Measurements from ENCODE around the gene APH1A.
A peak's percentile ranks its signal among the peaks of the same experiment; 100 is the strongest.

The APH1A gene

GRCh38 chr1:150271291-150271959 lies 2.6 kb upstream of the APH1A start:
- Histone ChIP-seq H3K36me3 (ENCODE audit: control insufficient read depth, insufficient read depth, low read length) (peaks cover 5% of the 10 kb centered on the region), H3K9me3 (ENCODE audit: control insufficient read depth, low read length) (no peaks in the 10 kb centered on the region), H3K27me3 (ENCODE audit: control insufficient read depth, insufficient read depth, low read length, poor library complexity, severe bottlenecking) (no peaks in the 10 kb centered on the region), H3K27ac (ENCODE audit: insufficient read depth, low read depth, low read length, poor library complexity, severe bottlenecking) (no peak overlapping the region), H3K4me3 (ENCODE audit: insufficient read depth, low read depth, low read length) (no peak overlapping the region), H3K4me1 (ENCODE audit: control insufficient read depth, insufficient read depth, low read length) (peaks cover 19% of the 10 kb centered on the region)
- WGBS, 2 experiments: 90 to 93% methylated on average over 7 of the region's 7 CpGs

- WGBS, 2 experiments: 60 to 61% methylated on average over 7 to 9 of the region's 10 CpGs
- Histone ChIP-seq H3K36me3 (ENCODE audit: control insufficient read depth, insufficient read depth, low read length) (peaks cover 13% of the 10 kb centered on the region), H3K27me3 (ENCODE audit: control insufficient read depth, insufficient read depth, low read length, poor library complexity, severe bottlenecking) (no peaks in the 10 kb centered on the region), H3K27ac (ENCODE audit: insufficient read depth, low read depth, low read length, poor library complexity, severe bottlenecking) (peak overlapping the region; percentile 86), H3K4me1 (ENCODE audit: control insufficient read depth, insufficient read depth, low read length) (peaks cover 19% of the 10 kb centered on the region), H3K4me3 (ENCODE audit: insufficient read depth, low read depth, low read length) (peak overlapping the region; percentile 89), H3K9me3 (ENCODE audit: control insufficient read depth, low read length) (no peaks in the 10 kb centered on the region)
These were observed 635 bp upstream of the APH1A start for GRCh38 chr1:150269451-150269850.

DNA sequence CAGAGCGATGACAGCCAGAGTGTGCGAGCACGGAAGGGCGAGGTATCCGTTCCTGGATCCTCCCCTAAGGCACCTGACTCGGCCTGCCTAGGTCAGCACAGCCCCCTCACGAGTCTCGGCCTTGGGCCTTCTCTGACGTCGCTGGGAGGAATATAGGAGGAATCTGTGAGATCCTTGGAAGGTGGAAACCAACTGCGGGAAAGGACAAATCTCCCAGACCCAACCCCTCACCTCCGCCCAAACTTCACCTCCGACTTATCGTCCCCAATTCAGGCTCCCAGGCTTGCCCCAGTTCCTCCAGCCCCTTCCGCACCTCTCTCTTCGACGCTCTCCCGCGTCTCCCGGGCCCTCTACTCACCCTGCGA lies 494 bp downstream of the APH1A start:
- Histone ChIP-seq H3K9me3 (ENCODE audit: control insufficient read depth, low read length) (no peaks in the 10 kb centered on the region), H3K36me3 (ENCODE audit: control insufficient read depth, insufficient read depth, low read length) (peaks cover 23% of the 10 kb centered on the region), H3K27ac (ENCODE audit: insufficient read depth, low read depth, low read length, poor library complexity, severe bottlenecking) (peak overlapping the region; percentile 86), H3K4me1 (ENCODE audit: control insufficient read depth, insufficient read depth, low read length) (peaks cover 16% of the 10 kb centered on the region), H3K4me3 (ENCODE audit: insufficient read depth, low read depth, low read length) (peak overlapping the region; percentile 89), H3K27me3 (ENCODE audit: control insufficient read depth, insufficient read depth, low read length, poor library complexity, severe bottlenecking) (no peaks in the 10 kb centered on the region)
- 0% methylated on average over 21 of the region's 21 CpGs for WGBS, 2 experiments

- Histone ChIP-seq H3K27ac (ENCODE audit: insufficient read depth, low read depth, low read length, poor library complexity, severe bottlenecking) (no peak overlapping the region), H3K27me3 (ENCODE audit: control insufficient read depth, insufficient read depth, low read length, poor library complexity, severe bottlenecking) (no peaks in the 10 kb centered on the region)
- WGBS, 2 experiments: 50 to 56% methylated on average over 6 of the region's 6 CpGs
These were observed 920 bp downstream of the APH1A start for GRCh38 chr1:150267896-150268295.

GRCh38 chr1:150263549-150263948 lies 5.3 kb downstream of the APH1A start:
- no peak overlapping the region for H3K4me3 ChIP-seq (ENCODE audit: insufficient read depth, low read depth, low read length)
- H3K36me3 ChIP-seq (ENCODE audit: control insufficient read depth, insufficient read depth, low read length): peaks cover 41% of the 10 kb centered on the region
- peaks cover 7% of the 10 kb centered on the region for H3K4me1 ChIP-seq (ENCODE audit: control insufficient read depth, insufficient read depth, low read length)
- no peaks in the 10 kb centered on the region for H3K27me3 ChIP-seq (ENCODE audit: control insufficient read depth, insufficient read depth, low read length, poor library complexity, severe bottlenecking)
- H3K9me3 ChIP-seq (ENCODE audit: control insufficient read depth, low read length): no peaks in the 10 kb centered on the region
- WGBS, 2 experiments: 88 to 94% methylated on average over 6 of the region's 6 CpGs
- H3K27ac ChIP-seq (ENCODE audit: insufficient read depth, low read depth, low read length, poor library complexity, severe bottlenecking): no peak overlapping the region

More at GRCh38 chr1:150267896-150268295, 920 bp downstream of the APH1A start:
- Histone ChIP-seq H3K4me1 (ENCODE audit: control insufficient read depth, insufficient read depth, low read length) (peaks cover 12% of the 10 kb centered on the region), H3K9me3 (ENCODE audit: control insufficient read depth, low read length) (no peaks in the 10 kb centered on the region), H3K36me3 (ENCODE audit: control insufficient read depth, insufficient read depth, low read length) (peaks cover 26% of the 10 kb centered on the region), H3K4me3 (ENCODE audit: insufficient read depth, low read depth, low read length) (peak overlapping the region; percentile 89)

GRCh38 chr1:150262388-150263320 lies 6.2 kb downstream of the APH1A start:
- Histone ChIP-seq H3K36me3 (ENCODE audit: control insufficient read depth, insufficient read depth, low read length) (peaks cover 41% of the 10 kb centered on the region), H3K4me1 (ENCODE audit: control insufficient read depth, insufficient read depth, low read length) (peaks cover 3% of the 10 kb centered on the region), H3K4me3 (ENCODE audit: insufficient read depth, low read depth, low read length) (no peak overlapping the region), H3K9me3 (ENCODE audit: control insufficient read depth, low read length) (no peaks in the 10 kb centered on the region), H3K27me3 (ENCODE audit: control insufficient read depth, insufficient read depth, low read length, poor library complexity, severe bottlenecking) (no peaks in the 10 kb centered on the region), H3K27ac (ENCODE audit: insufficient read depth, low read depth, low read length, poor library complexity, severe bottlenecking) (no peak overlapping the region)
- 86 to 96% methylated on average over 6 of the region's 6 CpGs for WGBS, 2 experiments

DNA sequence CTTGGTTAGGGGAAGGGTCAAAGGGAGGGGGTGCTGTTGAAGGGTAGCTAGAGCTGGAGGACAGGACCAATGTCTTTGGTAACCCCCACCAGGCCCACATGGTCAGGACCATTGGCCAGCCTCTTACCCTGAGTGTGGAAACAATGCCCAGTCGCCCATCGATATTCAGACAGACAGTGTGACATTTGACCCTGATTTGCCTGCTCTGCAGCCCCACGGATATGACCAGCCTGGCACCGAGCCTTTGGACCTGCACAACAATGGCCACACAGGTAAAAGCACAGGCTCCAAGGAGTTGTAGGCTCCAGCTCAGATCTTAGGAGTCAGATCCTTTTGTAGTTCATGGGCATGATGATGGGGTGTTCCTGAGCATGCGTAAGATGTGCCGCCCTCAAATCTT lies 7.4 kb downstream of the APH1A start:
- H3K27me3 ChIP-seq (ENCODE audit: control insufficient read depth, insufficient read depth, low read length, poor library complexity, severe bottlenecking): no peaks in the 10 kb centered on the region
- H3K36me3 ChIP-seq (ENCODE audit: control insufficient read depth, insufficient read depth, low read length): peaks cover 40% of the 10 kb centered on the region
- peaks cover 8% of the 10 kb centered on the region for H3K4me1 ChIP-seq (ENCODE audit: control insufficient read depth, insufficient read depth, low read length)
- H3K4me3 ChIP-seq (ENCODE audit: insufficient read depth, low read depth, low read length): no peak overlapping the region
- 93 to 95% methylated on average over 6 of the region's 6 CpGs for WGBS, 2 experiments
- no peaks in the 10 kb centered on the region for H3K9me3 ChIP-seq (ENCODE audit: control insufficient read depth, low read length)
- no peak overlapping the region for H3K27ac ChIP-seq (ENCODE audit: insufficient read depth, low read depth, low read length, poor library complexity, severe bottlenecking)

DNA sequence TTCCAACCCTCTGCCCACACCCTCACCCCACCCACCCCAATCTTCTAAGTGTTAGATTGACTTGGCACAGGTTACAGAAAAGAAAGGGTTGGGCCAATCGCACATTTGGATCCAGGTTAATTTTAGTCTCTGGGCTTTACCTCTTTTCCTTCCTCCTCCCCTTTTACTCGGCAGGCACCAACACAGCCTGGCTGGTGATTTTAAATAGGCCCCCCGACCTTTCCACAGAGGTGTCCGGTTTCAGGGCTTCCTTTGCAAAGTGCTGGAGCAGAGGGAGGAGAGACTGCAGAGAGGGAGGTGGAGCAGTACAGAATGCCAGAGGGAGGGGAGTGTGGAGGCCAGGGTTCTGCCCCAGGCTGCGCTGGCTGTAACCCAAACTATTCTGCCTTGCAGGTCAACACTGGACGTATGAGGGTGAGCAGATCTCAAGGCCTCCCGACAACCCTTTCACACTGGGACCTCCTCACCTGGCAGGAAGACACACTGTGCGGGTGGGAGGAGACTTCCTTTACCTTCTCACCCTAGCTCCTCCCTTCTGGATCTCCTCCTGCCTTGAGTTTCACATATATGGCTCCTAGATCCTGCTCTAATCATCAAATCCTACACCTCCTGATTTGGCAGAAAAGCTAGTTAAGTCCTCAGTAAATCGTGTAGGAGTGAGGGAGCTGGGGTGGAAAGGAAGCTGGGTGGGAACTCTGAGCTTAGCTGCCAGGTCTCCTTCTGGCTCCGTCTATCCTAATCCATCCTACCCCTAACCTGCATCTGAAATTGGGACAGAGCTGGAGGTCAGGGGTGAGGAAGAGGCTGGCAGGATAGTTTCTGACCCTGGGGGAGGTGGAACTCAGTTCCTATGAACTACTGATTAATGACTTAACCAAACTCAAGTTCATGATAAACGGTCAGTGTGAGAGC lies 8.8 kb downstream of the APH1A start:
- peaks cover 34% of the 10 kb centered on the region for H3K36me3 ChIP-seq (ENCODE audit: control insufficient read depth, insufficient read depth, low read length)
- no peaks in the 10 kb centered on the region for H3K27me3 ChIP-seq (ENCODE audit: control insufficient read depth, insufficient read depth, low read length, poor library complexity, severe bottlenecking)
- H3K4me3 ChIP-seq (ENCODE audit: insufficient read depth, low read depth, low read length): peak overlapping the region; percentile 72
- H3K4me1 ChIP-seq (ENCODE audit: control insufficient read depth, insufficient read depth, low read length): peaks cover 11% of the 10 kb centered on the region
- H3K27ac ChIP-seq (ENCODE audit: insufficient read depth, low read depth, low read length, poor library complexity, severe bottlenecking): peak overlapping the region; percentile 41
- H3K9me3 ChIP-seq (ENCODE audit: control insufficient read depth, low read length): no peaks in the 10 kb centered on the region
- 13 to 19% methylated on average over 9 to 11 of the region's 11 CpGs for WGBS, 2 experiments

- Histone ChIP-seq H3K4me1 (ENCODE audit: control insufficient read depth, insufficient read depth, low read length) (peaks cover 11% of the 10 kb centered on the region), H3K4me3 (ENCODE audit: insufficient read depth, low read depth, low read length) (peak overlapping the region; percentile 72), H3K27me3 (ENCODE audit: control insufficient read depth, insufficient read depth, low read length, poor library complexity, severe bottlenecking) (no peaks in the 10 kb centered on the region), H3K27ac (ENCODE audit: insufficient read depth, low read depth, low read length, poor library complexity, severe bottlenecking) (peak overlapping the region; percentile 41), H3K36me3 (ENCODE audit: control insufficient read depth, insufficient read depth, low read length) (peaks cover 26% of the 10 kb centered on the region), H3K9me3 (ENCODE audit: control insufficient read depth, low read length) (no peaks in the 10 kb centered on the region)
- 1 to 4% methylated on average over 4 of the region's 4 CpGs for WGBS, 2 experiments
These were observed 9.6 kb downstream of the APH1A start for GRCh38 chr1:150259217-150259616.
